Tibial nerve (tissue), 3 donors: ENCODE measurements around the gene FABP3.

Experiments used
- CTCF ChIP-seq, 5 experiments: fragments of 200-600 bp in 3 of 5; fragments of 450-650 bp in 2 of 5; sonication (generic) in 3 of 5; IDR thresholded peaks; one replicate each; pipeline ENCODE4 v1.5.1; 2016 to 2019; ENCODE audit warnings: antibody characterized with exemption in 5 of 5, mild to moderate bottlenecking in 3 of 5, moderate library complexity in 2 of 5
- POLR2A ChIP-seq, 2 donors: fragments of 450-650 bp; IDR thresholded peaks; one replicate each; pipeline ENCODE4 v1.6.1; 2017; ENCODE audit warnings: antibody characterized with exemption in 2 of 2, mild to moderate bottlenecking in 2 of 2, moderate library complexity in 2 of 2

DNA sequence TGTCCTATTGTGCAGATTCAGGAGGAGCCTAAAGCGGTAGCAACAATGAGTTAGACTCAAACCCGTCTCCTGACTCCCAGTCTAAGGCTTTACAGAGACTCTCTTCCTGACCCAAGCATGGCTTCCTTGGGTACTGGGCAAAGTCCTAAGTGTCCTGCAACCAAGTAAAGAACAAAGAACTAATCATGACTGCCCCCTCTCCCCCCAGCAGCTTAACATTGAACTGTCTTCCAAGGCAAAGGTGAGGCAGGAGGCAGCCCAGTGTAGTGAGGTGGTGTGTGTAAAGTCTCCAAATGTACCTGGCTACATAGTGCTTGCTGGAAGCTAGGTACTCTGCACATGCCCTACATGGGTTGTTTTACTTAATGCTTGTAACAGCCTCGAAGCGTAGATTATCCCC lies 2.3 kb downstream of the FABP3 start:
- TF ChIP-seq POLR2A (IDR thresholded peaks at IDR 0.05): no peak
- no peak for TF ChIP-seq CTCF (IDR thresholded peaks at IDR 0.05)
